Measurements from ENCODE around the gene TAS2R42. TPM values are rescaled to one million over a fixed set of nuclear protein-coding genes. Genes with fewer than 3 reads are reported as not detected.
A peak's percentile ranks its signal among the peaks of the same experiment; 100 is the strongest.

TAS2R42 gene, protein sequence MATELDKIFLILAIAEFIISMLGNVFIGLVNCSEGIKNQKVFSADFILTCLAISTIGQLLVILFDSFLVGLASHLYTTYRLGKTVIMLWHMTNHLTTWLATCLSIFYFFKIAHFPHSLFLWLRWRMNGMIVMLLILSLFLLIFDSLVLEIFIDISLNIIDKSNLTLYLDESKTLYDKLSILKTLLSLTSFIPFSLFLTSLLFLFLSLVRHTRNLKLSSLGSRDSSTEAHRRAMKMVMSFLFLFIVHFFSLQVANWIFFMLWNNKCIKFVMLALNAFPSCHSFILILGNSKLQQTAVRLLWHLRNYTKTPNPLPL
- total RNA-seq (2014; rRNA removed; shearing (Covaris generic)) = not detected in 2 replicates

DNA sequence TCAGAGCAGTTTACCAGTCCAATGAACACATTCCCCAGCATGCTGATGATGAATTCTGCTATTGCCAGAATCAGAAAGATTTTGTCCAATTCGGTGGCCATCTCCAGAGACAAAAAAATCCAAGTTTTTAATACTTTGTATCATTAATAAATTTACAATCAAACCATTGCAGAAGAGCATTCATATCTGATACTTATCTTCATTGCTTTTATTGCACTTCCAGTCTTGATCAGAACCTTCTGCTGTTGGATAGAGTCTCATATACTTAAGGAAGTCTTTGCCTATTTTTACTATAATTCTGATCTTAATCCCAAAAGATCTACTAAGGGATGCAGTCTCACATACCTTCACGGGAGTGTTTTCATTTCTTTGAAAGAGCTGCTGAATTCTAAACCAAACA is at the start of gene TAS2R42:
TAS2R42 (minus strand) TSS at position 101 of the 400 bp plus-strand sequence; CDS start at position 101, 0 bp downstream.
- no peaks in the 10 kb centered on the region for H3K9me3 ChIP-seq (replicated peaks)
- H3K36me3 ChIP-seq = no peaks in the 10 kb centered on the region
- H3K27me3 ChIP-seq (replicated peaks) = 0 out of 2 replicates have a peak, but pooled peaks cover 3% of the 10 kb centered on the region
- H3K4me1 ChIP-seq (replicated peaks) = no peaks in the 10 kb centered on the region
- DNase-seq (ENCODE audit: low read depth in 1 of 2, low spot score in 2 of 2) = no peak
- H3K4me3 ChIP-seq = no peak within 1 kb of the TSS
- no peak within 1 kb of the TSS for H3K27ac ChIP-seq

DNA sequence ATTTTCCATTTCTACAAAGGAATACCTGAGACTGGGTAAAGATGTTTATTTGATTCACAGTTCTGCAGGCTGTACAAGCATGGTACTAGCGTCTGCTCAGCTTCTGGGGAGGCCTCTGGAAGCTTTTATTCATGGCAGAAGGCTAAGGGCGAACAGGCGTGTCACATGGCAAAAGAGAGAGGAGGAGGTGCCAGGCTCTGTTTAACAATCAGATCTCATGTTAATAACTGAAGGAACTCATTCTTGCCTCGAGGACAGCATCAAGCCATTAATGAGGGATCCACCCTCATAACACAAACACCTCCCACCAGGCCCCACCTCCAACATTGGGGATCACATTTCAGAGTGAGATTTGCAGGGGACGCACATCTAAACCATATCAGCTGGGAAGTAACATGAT is 46.8 kb upstream of the TAS2R42 start:
- Histone ChIP-seq H3K4me1 (replicated peaks) (no peaks in the 10 kb centered on the region), H3K36me3 (no peaks in the 10 kb centered on the region), H3K9me3 (replicated peaks) (no peaks in the 10 kb centered on the region), H3K27me3 (replicated peaks) (no peaks in the 10 kb centered on the region), H3K27ac (no peak overlapping the region), H3K4me3 (no peak overlapping the region)
- no peak for DNase-seq (ENCODE audit: low read depth in 1 of 2, low spot score in 2 of 2)

DNA sequence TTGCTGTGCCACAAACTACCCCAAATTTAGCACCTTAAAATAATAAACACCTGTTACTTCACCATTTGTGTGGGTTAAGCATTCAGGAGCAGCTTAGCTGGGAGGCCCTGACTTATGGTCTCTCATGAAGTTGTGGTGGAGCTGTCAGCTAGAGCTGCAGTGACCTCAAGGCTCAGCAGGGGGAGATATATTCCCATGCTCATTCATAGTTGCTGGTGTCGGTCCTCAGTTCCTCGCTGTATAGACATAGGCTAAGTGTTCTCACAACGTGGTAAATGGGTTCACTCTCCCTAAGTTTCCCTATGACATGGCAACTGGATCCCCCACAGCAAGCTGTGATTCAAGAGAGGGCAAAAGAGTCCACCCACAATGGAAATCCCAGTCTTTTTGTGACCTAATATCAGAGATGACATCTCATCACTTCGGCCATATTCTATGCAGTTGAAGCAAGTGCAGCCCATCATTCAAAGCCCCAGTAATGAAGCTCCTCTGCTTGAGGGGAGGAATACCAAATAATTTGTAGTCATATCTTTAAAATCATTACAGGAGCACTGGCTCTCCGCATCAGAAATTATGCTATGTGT is 41.7 kb upstream of the TAS2R42 start:
- Histone ChIP-seq H3K27ac (no peak overlapping the region), H3K4me3 (no peak overlapping the region), H3K4me1 (replicated peaks) (no peaks in the 10 kb centered on the region), H3K27me3 (replicated peaks) (0 out of 2 replicates have a peak, but pooled peaks cover 2% of the 10 kb centered on the region), H3K9me3 (replicated peaks) (no peaks in the 10 kb centered on the region), H3K36me3 (no peaks in the 10 kb centered on the region)
- peak in 1 of 2 experiments; percentile 7 for DNase-seq (ENCODE audit: low read depth in 1 of 2, low spot score in 2 of 2)

DNA sequence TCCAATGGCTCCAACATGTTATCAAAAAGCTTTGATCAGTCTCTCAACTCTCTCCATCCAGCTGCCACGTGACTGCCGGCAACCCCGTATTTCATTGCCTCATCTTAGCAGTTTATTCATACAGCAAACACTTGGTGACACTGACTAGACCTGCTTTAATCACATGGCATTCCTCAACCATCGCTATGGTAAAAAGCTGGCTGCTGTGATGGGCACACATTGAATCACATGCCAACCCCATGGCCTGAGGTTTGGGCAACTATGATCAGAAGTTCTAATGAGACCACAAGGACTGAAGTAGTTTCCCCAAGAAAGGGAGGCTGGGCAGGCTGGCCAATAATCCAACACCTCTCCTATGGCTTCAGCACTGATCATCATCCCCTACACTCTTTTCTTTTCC is 40.6 kb upstream of the TAS2R42 start:
- Histone ChIP-seq H3K27me3 (replicated peaks) (0 out of 2 replicates have a peak, but pooled peaks cover 2% of the 10 kb centered on the region), H3K4me3 (no peak overlapping the region), H3K9me3 (replicated peaks) (no peaks in the 10 kb centered on the region), H3K4me1 (replicated peaks) (no peaks in the 10 kb centered on the region), H3K36me3 (no peaks in the 10 kb centered on the region), H3K27ac (no peak overlapping the region)
- DNase-seq (ENCODE audit: low read depth in 1 of 2, low spot score in 2 of 2) = no peak

DNA sequence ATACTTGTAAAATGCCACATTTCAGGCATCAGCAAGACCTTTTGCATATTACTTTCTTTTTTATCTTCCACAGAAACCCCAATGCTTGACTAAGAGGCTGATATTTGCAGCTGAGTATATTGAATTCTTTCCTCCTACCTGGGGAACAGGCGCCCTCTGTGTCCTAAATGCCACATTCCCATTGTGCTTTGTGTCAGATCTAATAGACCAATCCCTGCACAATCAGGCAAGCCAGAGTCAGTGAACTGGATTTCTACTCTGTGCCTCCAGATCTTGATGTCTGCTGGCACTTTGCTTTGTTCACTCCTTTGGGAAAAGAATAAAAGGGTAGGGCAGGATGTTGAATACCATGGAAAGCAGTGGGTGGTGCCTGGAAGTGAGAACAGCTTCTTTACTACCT is 22.4 kb upstream of the TAS2R42 start:
- Histone ChIP-seq H3K9me3 (replicated peaks) (no peaks in the 10 kb centered on the region), H3K27me3 (replicated peaks) (no peaks in the 10 kb centered on the region), H3K27ac (no peak overlapping the region), H3K4me3 (no peak overlapping the region), H3K4me1 (replicated peaks) (no peaks in the 10 kb centered on the region), H3K36me3 (no peaks in the 10 kb centered on the region)
- DNase-seq (ENCODE audit: low read depth in 1 of 2, low spot score in 2 of 2) = no peak

DNA sequence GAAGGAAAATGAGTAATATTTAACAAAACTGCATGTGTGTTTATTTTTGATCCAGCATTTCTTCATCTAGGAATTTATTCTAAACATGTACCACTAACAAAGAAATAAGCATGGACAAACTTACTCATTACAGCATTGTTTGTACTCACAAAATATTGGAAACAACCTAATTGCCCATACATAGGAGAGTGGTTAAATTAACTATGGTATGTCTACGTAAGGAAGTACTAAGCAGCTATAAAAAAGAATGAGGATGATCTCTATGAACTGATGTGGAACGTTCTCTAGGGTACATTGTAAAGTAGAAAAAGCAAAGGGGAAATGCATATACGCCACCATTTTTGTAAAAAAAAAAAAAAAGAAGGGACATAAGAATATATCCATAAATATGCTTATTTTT is 17.4 kb upstream of the TAS2R42 start:
- Histone ChIP-seq H3K9me3 (replicated peaks) (no peaks in the 10 kb centered on the region), H3K4me3 (no peak overlapping the region), H3K27ac (no peak overlapping the region), H3K4me1 (replicated peaks) (no peaks in the 10 kb centered on the region), H3K27me3 (replicated peaks) (no peaks in the 10 kb centered on the region), H3K36me3 (no peaks in the 10 kb centered on the region)
- DNase-seq (ENCODE audit: low read depth in 1 of 2, low spot score in 2 of 2) = no peak

DNA sequence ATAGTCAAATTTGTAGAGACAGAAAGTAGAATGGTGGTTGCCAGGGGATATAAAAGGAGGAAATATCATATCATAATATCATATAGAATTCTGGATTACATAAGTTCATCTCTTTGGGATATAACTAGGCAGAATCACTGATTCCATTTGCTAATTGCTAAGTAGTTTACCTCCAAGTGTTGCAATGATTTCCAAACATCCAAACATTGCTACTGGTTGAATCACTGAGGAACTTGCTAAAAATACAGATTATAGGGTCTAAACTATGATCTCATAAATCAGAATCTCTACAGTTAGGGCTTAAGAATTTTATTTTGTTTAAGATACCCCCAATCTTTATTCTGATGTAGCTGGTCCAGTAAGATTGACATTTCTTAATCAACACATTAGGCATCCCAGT is 16.1 kb upstream of the TAS2R42 start:
- no peak for DNase-seq (ENCODE audit: low read depth in 1 of 2, low spot score in 2 of 2)
- no peak overlapping the region for H3K27ac ChIP-seq
- H3K4me1 ChIP-seq (replicated peaks) = no peaks in the 10 kb centered on the region
- H3K9me3 ChIP-seq (replicated peaks) = no peaks in the 10 kb centered on the region
- H3K36me3 ChIP-seq = no peaks in the 10 kb centered on the region
- no peak overlapping the region for H3K4me3 ChIP-seq
- H3K27me3 ChIP-seq (replicated peaks) = no peaks in the 10 kb centered on the region

- no peaks in the 10 kb centered on the region for H3K27me3 ChIP-seq (replicated peaks)
- H3K27ac ChIP-seq = no peak overlapping the region
Observed at GRCh38 chr12:11183011-11183410, 3.7 kb downstream of the TAS2R42 start.

GRCh38 chr12:11182529-11182928 is 4.2 kb downstream of the TAS2R42 start:
- no peaks in the 10 kb centered on the region for H3K9me3 ChIP-seq (replicated peaks)
- no peak overlapping the region for H3K27ac ChIP-seq
- no peak overlapping the region for H3K4me3 ChIP-seq
- no peaks in the 10 kb centered on the region for H3K4me1 ChIP-seq (replicated peaks)
- no peaks in the 10 kb centered on the region for H3K36me3 ChIP-seq
- DNase-seq (ENCODE audit: low read depth in 1 of 2, low spot score in 2 of 2) = no peak
- no peaks in the 10 kb centered on the region for H3K27me3 ChIP-seq (replicated peaks)

More at GRCh38 chr12:11183011-11183410, 3.7 kb downstream of the TAS2R42 start:
- no peaks in the 10 kb centered on the region for H3K36me3 ChIP-seq
- no peak for DNase-seq (ENCODE audit: low read depth in 1 of 2, low spot score in 2 of 2)
- H3K9me3 ChIP-seq (replicated peaks) = no peaks in the 10 kb centered on the region
- H3K4me1 ChIP-seq (replicated peaks) = no peaks in the 10 kb centered on the region
- no peak overlapping the region for H3K4me3 ChIP-seq

GRCh38 chr12:11178250-11178649 is 8.5 kb downstream of the TAS2R42 start:
- no peak for DNase-seq (ENCODE audit: low read depth in 1 of 2, low spot score in 2 of 2)
- peaks cover 6% of the 10 kb centered on the region for H3K36me3 ChIP-seq
- no peaks in the 10 kb centered on the region for H3K4me1 ChIP-seq (replicated peaks)
- H3K27me3 ChIP-seq (replicated peaks) = no peaks in the 10 kb centered on the region
- H3K27ac ChIP-seq = no peak overlapping the region
- H3K9me3 ChIP-seq (replicated peaks) = no peaks in the 10 kb centered on the region
- no peak overlapping the region for H3K4me3 ChIP-seq

GRCh38 chr12:11174022-11174421 is 12.7 kb downstream of the TAS2R42 start:
- Histone ChIP-seq H3K36me3 (peaks cover 36% of the 10 kb centered on the region), H3K9me3 (replicated peaks) (no peaks in the 10 kb centered on the region), H3K27ac (no peak overlapping the region), H3K27me3 (replicated peaks) (no peaks in the 10 kb centered on the region), H3K4me1 (replicated peaks) (peaks cover 10% of the 10 kb centered on the region), H3K4me3 (no peak overlapping the region)
- no peak for DNase-seq (ENCODE audit: low read depth in 1 of 2, low spot score in 2 of 2)

GRCh38 chr12:11171969-11172675 is 14.6 kb downstream of the TAS2R42 start:
- Histone ChIP-seq H3K4me3 (peak overlapping the region; percentile 83), H3K36me3 (peaks cover 39% of the 10 kb centered on the region), H3K9me3 (replicated peaks) (no peaks in the 10 kb centered on the region), H3K27ac (peak overlapping the region; percentile 94), H3K27me3 (replicated peaks) (no peaks in the 10 kb centered on the region), H3K4me1 (replicated peaks) (peaks cover 10% of the 10 kb centered on the region)
- DNase-seq (ENCODE audit: low read depth in 1 of 2, low spot score in 2 of 2) = no peak

DNA sequence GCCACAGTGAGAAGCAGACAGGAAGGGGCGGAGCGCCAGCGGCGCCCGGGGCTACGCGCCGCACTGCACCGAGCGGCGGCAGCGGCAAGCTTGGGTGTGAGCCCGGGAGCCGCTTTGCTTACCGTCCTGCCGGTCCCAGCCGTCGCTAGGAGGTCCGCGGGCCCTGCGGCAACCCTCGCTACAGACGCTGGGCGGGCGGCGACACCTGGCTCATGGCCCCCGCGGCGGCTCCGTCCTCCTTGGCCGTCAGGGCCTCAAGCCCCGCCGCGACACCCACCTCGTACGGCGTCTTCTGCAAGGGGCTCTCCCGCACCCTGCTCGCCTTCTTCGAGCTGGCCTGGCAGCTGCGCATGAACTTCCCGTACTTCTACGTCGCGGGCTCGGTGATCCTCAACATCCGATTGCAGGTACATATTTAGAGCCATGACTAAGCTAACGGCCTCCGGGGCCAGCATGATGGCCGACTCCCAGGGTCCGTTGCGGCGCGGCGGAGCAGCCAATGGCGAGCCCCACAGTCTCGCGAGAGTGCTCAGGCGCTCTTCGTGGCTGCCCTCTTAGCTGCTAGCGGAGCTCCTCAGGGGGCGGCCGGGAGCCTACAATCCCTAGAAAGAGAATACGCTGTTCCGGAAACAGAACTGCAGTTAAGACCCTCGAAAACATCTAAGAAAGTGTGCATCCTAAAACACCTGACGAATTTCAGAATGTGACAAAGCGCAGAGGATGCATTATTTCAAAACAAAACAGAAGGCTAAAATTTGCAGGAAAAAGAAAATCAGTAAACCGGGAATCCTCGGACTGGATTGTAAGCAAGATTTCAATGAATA is 15.4 kb downstream of the TAS2R42 start, which contains the start of gene SMIM10L1:
SMIM10L1 (plus strand) TSS at position 50 of the 824 bp plus-strand sequence; CDS start at position 213, 163 bp downstream.
- Histone ChIP-seq H3K4me3 (peak within 1 kb of the TSS; percentile 83), H3K27me3 (replicated peaks) (no peaks in the 10 kb centered on the region), H3K4me1 (replicated peaks) (peaks cover 10% of the 10 kb centered on the region), H3K9me3 (replicated peaks) (no peaks in the 10 kb centered on the region), H3K36me3 (peaks cover 45% of the 10 kb centered on the region), H3K27ac (peak within 1 kb of the TSS; percentile 94)
- peak; percentile 89 to 94 for DNase-seq (ENCODE audit: low read depth in 1 of 2, low spot score in 2 of 2)

Measured in SJSA1 (cell line).